ENCODE measurements around the gene BBX. TPM values are rescaled to one million over a fixed set of nuclear protein-coding genes. Genes with fewer than 3 reads are reported as not detected.

Gene BBX
- total RNA-seq, 1 donor from 2014 or later, result 90.3 TPM

DNA sequence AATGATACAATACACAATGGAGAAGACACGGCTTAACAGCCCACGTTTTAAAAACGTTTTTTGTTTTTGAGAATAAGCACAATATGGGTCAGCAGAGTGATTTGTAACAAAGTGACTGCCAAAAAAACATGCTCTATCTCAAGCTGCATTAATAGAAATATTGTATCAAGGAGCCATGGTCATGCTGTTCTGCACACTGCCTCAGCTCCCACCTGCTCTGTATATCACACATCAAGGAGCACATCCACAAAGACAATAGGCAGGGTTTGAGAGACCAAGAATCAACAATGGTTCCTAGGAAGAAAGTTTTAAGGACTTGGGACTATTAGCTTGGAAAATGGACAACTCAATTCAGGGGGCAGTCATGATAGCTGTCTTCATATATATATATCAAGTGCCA lies 6.3 kb upstream of the BBX start:
- no peaks in the 10 kb centered on the region for H3K4me1 Mint-ChIP-seq
- DNase-seq (ENCODE audit: low spot score in 2 of 2, unreplicated experiment in 2 of 2), result no peak
- TF ChIP-seq, protein P1, sequence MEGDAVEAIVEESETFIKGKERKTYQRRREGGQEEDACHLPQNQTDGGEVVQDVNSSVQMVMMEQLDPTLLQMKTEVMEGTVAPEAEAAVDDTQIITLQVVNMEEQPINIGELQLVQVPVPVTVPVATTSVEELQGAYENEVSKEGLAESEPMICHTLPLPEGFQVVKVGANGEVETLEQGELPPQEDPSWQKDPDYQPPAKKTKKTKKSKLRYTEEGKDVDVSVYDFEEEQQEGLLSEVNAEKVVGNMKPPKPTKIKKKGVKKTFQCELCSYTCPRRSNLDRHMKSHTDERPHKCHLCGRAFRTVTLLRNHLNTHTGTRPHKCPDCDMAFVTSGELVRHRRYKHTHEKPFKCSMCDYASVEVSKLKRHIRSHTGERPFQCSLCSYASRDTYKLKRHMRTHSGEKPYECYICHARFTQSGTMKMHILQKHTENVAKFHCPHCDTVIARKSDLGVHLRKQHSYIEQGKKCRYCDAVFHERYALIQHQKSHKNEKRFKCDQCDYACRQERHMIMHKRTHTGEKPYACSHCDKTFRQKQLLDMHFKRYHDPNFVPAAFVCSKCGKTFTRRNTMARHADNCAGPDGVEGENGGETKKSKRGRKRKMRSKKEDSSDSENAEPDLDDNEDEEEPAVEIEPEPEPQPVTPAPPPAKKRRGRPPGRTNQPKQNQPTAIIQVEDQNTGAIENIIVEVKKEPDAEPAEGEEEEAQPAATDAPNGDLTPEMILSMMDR (IDR thresholded peaks at IDR 0.05; ENCODE audit: unreplicated experiment), result no peak
- H3K9me3 Mint-ChIP-seq, result no peaks in the 10 kb centered on the region
- H3K27me3 Mint-ChIP-seq (ENCODE audit: low read depth), result no peaks in the 10 kb centered on the region
- no peak overlapping the region for H3K27ac Mint-ChIP-seq
- H3K4me3 Mint-ChIP-seq, result no peak overlapping the region
- no peaks in the 10 kb centered on the region for H3K36me3 Mint-ChIP-seq

DNA sequence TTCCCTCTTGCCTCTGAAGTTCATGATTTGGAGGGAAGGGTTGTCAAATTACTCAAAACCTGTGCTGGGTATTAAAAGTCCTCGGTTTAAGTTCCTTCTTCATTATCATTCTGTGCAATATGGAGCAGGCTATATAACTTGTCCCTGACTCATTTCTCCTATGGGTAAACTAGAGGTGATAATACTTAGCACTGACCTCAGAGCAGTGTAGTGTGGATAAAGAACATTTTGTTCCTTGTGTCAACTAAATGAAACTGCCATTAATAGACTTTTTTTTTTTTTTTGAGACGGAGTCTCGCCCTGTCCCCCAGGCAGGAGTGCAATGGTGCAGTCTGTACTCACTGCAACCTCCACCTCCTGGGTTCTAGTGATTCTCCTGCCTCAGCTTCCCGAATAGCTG lies 2.2 kb upstream of the BBX start:
- TF ChIP-seq, protein P1 (IDR thresholded peaks at IDR 0.05; ENCODE audit: unreplicated experiment), result no peak
- DNase-seq (ENCODE audit: low spot score in 2 of 2, unreplicated experiment in 2 of 2), result no peak
- no peak overlapping the region for H3K27ac Mint-ChIP-seq
- peaks cover 7% of the 10 kb centered on the region for H3K4me1 Mint-ChIP-seq
- H3K36me3 Mint-ChIP-seq, result no peaks in the 10 kb centered on the region
- no peaks in the 10 kb centered on the region for H3K27me3 Mint-ChIP-seq (ENCODE audit: low read depth)
- H3K4me3 Mint-ChIP-seq, result no peak overlapping the region
- no peaks in the 10 kb centered on the region for H3K9me3 Mint-ChIP-seq

DNA sequence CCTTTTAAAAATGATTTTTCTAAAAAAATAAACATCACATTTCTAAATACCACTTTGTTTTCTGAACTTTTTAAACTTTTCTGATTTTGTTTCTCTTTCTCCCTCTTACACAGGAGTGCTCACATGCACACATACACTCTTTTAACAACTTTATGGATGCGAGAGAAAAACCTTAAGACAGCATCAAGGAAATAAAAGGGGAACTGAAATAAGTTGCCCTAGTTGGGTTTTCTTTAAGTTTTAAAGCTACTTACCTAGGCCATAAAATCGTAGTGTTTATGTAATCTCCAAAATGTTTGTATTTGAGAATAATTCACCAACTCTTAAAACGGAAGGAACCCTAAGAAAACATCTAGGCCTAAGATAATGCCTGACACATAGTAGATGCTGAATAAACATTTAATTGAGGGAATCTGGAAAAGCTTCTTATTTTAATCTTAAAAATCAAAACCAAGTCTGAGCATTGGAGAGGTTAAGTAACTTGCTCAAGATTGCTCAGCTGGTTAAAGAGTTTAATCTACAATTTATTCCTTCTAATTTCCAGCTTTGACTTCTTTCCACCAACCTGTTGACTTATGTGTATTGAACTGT lies 1.2 kb upstream of the BBX start:
- H3K4me3 Mint-ChIP-seq, result no peak overlapping the region
- H3K27ac Mint-ChIP-seq, result no peak overlapping the region

DNA sequence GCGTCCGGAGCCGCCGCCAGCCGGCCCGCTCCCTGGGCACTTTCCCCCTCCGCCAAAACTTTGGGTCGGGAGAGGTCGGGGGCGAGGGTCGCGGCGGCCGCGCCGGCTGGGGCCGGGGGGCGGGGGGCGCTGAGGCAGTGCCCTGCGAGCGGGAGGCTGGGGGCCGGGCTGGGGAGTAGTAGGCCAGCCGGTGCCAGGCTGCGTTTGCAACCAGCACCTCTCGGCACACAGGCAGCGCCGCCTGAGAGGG lies 452 bp downstream of the BBX start:
- TF ChIP-seq, protein P1 (IDR thresholded peaks at IDR 0.05; ENCODE audit: unreplicated experiment), result no peak
- Mint-ChIP-seq H3K27me3 (ENCODE audit: low read depth) (no peaks in the 10 kb centered on the region), H3K27ac (peak overlapping the region; percentile 99), H3K36me3 (peaks cover 9% of the 10 kb centered on the region), H3K4me3 (peak overlapping the region; percentile 96), H3K4me1 (peaks cover 21% of the 10 kb centered on the region), H3K9me3 (no peaks in the 10 kb centered on the region)
- DNase-seq (ENCODE audit: low spot score in 2 of 2, unreplicated experiment in 2 of 2), result no peak

More for the DNA sequence above, 1.2 kb upstream of the BBX start:
- TF ChIP-seq, protein P1 (IDR thresholded peaks at IDR 0.05; ENCODE audit: unreplicated experiment), result no peak
- no peaks in the 10 kb centered on the region for H3K36me3 Mint-ChIP-seq
- peaks cover 11% of the 10 kb centered on the region for H3K4me1 Mint-ChIP-seq
- DNase-seq (ENCODE audit: low spot score in 2 of 2, unreplicated experiment in 2 of 2), result no peak
- no peaks in the 10 kb centered on the region for H3K27me3 Mint-ChIP-seq (ENCODE audit: low read depth)
- H3K9me3 Mint-ChIP-seq, result no peaks in the 10 kb centered on the region

DNA sequence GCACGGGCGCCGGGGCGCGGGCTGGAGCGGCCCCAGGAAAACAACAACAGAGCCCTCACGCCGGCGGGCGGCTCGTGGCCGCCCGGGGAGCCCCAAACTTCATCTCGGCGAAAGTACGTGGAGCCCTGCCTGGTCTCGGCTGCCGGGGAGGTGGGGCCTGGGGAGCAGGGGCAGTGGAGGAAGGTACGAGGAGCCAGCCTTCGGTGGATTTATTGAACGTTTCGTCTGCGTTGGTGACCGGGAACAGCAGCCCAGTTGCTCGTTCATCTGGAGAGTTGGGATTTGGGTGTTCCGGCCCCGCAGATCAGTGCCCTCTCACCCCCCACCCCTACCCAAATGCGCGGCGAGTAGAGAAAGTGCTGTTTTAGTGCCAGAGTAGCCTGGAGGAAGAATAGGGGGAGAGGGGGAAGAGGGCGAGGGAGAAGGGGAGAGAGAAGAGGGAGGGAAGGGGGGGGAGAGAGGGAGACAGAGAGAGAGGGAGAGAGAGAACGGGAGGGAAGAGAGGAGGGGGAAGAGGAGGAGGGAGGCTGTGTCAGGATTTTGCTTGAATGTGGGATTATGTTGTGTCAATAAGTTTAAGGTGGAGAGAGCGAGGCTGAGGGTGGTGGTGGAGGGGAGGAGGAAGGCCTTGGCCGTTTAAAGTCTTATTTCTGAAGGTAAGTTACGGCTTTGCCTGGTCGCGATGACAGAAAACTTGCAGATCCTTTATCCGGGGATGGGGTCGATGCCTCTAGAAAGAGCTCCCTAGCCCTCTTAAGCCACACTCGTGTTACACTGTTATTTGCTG lies 970 bp downstream of the BBX start:
- Mint-ChIP-seq H3K36me3 (peaks cover 9% of the 10 kb centered on the region), H3K4me3 (peak overlapping the region; percentile 96), H3K4me1 (peaks cover 21% of the 10 kb centered on the region), H3K27me3 (ENCODE audit: low read depth) (no peaks in the 10 kb centered on the region), H3K27ac (peak overlapping the region; percentile 99), H3K9me3 (no peaks in the 10 kb centered on the region)
- TF ChIP-seq, protein P1 (IDR thresholded peaks at IDR 0.05; ENCODE audit: unreplicated experiment), result no peak
- DNase-seq (ENCODE audit: low spot score in 2 of 2, unreplicated experiment in 2 of 2), result peak; percentile 37 to 67
